HG02759 (cell line): ENCODE measurements around the gene KYNU.
A peak's percentile ranks its signal among the peaks of the same experiment; 100 is the strongest.
"Not testable (repeated sequence)": the region's sequence is repeated elsewhere in the genome, so short reads cannot be mapped to it uniquely, and the experiment has no call there.

Experiments
- ATAC-seq: cut with Tn5 transposase; IDR thresholded peaks from one replicate; pipeline ENCODE4 v1.9.1; 2021; ENCODE audit warnings: mild to moderate bottlenecking, moderate library complexity; ENCODE audit not compliant: unreplicated experiment

KYNU gene

GRCh38 chr2:142870526-142870925 is 6.9 kb upstream of the KYNU start:
- ATAC-seq: no peak

GRCh38 chr2:142871396-142871795 is 6.1 kb upstream of the KYNU start:
- no peak for ATAC-seq

- no peak for ATAC-seq
These were observed 4.4 kb upstream of the KYNU start for GRCh38 chr2:142872882-142873724.

GRCh38 chr2:142873831-142874287 is 3.6 kb upstream of the KYNU start:
- peak; percentile 29 for ATAC-seq

- peak; percentile 27 for ATAC-seq
These were observed 3.1 kb upstream of the KYNU start for GRCh38 chr2:142874293-142874814.

- ATAC-seq: no peak
These were observed 2.5 kb upstream of the KYNU start for GRCh38 chr2:142875010-142875409.

GRCh38 chr2:142875652-142876051 is 1.8 kb upstream of the KYNU start:
- ATAC-seq: no peak

- no peak for ATAC-seq
These were observed 1.0 kb upstream of the KYNU start for GRCh38 chr2:142876423-142876822.

GRCh38 chr2:142878031-142878678 is 691 bp downstream of the KYNU start:
- ATAC-seq: no peak

- ATAC-seq: no peak
These were observed 1.7 kb downstream of the KYNU start for GRCh38 chr2:142879151-142879550.

GRCh38 chr2:142880279-142880678 is 2.8 kb downstream of the KYNU start:
- ATAC-seq: peak; percentile 32

GRCh38 chr2:142881619-142882018 is 4.2 kb downstream of the KYNU start:
- no peak for ATAC-seq

- ATAC-seq: not testable (repeated sequence)
These were observed 5.0 kb downstream of the KYNU start for GRCh38 chr2:142882500-142882899.

- ATAC-seq: no peak
These were observed 6.1 kb downstream of the KYNU start for GRCh38 chr2:142883526-142883925.

- no peak for ATAC-seq
These were observed 8.1 kb downstream of the KYNU start for GRCh38 chr2:142885543-142885942.

GRCh38 chr2:142892715-142893114 is 15.3 kb downstream of the KYNU start:
- peak; percentile 99 for ATAC-seq

GRCh38 chr2:142893241-142893640 is 15.8 kb downstream of the KYNU start:
- no peak for ATAC-seq

- no peak for ATAC-seq
These were observed 20.3 kb downstream of the KYNU start for GRCh38 chr2:142897807-142898206.

GRCh38 chr2:142900327-142900726 is 22.9 kb downstream of the KYNU start:
- not testable (repeated sequence) for ATAC-seq

- ATAC-seq: no peak
These were observed 24.3 kb downstream of the KYNU start for GRCh38 chr2:142901780-142902179.

- ATAC-seq: not testable (repeated sequence)
These were observed 26.3 kb downstream of the KYNU start for GRCh38 chr2:142903726-142904125.

- no peak for ATAC-seq
These were observed 30.2 kb downstream of the KYNU start for GRCh38 chr2:142907653-142908052.
